IMR-90 (cell line): Measurements from ENCODE around the gene TBC1D24. TPM values are rescaled to one million over a fixed set of nuclear protein-coding genes. Genes with fewer than 3 reads are reported as not detected.

Experiments
- ATAC-seq: fragments of 200-7000 bp; cut with Tn5 transposase; 2 replicates; pipeline ENCODE4 v1.9.1; 2020; ENCODE audit warnings: low read depth, mild to moderate bottlenecking, moderate library complexity
- BruUV-seq: library from RNA; stranded (reverse); fragments of 400-500 nt; replicated peaks from 2 replicates; lab custom pipeline; 2021; lab: Mats Ljungman, UMichigan
- CTCF ChIA-PET: fragments of 300-600 bp; formaldehyde crosslinking; extraction: SDS; loops from one replicate; lab custom pipeline; 2021; ENCODE audit warnings: antibody characterized with exemption; lab: Yijun Ruan, JAX
- POLR2A ChIA-PET: fragments of 300-600 bp; sonication (Branson Sonifier 250); formaldehyde crosslinking; loops from one replicate; lab custom pipeline; 2022; ENCODE audit warnings: antibody characterized with exemption; ENCODE audit not compliant: unreplicated experiment; lab: Charles Lee
- DNase-seq: peaks from one replicate; pipeline ENCODE4 v3.0.0; 2013
- H2AFZ ChIP-seq: replicated peaks from 2 replicates; pipeline ENCODE3; 2013; ENCODE audit warnings: low read length, mild to moderate bottlenecking; ENCODE audit not compliant: poor library complexity
- H2AK5ac ChIP-seq: 2 replicates; pipeline ENCODE4 v1.6.1; 2013; ENCODE audit warnings: low read depth, low read length, inconsistent platforms
- H2AK9ac ChIP-seq: replicated peaks from 2 replicates; pipeline ENCODE3; 2013; ENCODE audit warnings: mild to moderate bottlenecking, low read depth, low read length, moderate library complexity; ENCODE audit not compliant: poor library complexity
- H2BK120ac ChIP-seq: 2 replicates; pipeline ENCODE4 v1.6.1; 2013; ENCODE audit warnings: low read depth, low read length, inconsistent platforms
- H2BK15ac ChIP-seq: 3 replicates; pipeline ENCODE4 v1.6.1; 2013; ENCODE audit warnings: low read depth, low read length, inconsistent platforms
- H2BK20ac ChIP-seq: 2 replicates; pipeline ENCODE4 v1.6.1; 2013; ENCODE audit warnings: low read depth, mild to moderate bottlenecking, inconsistent platforms, low read length, moderate library complexity
- H2BK5ac ChIP-seq: 2 replicates; pipeline ENCODE4 v1.6.1; 2013; ENCODE audit warnings: mild to moderate bottlenecking, low read depth, low read length, inconsistent platforms; ENCODE audit not compliant: poor library complexity, severe bottlenecking
- H3K14ac ChIP-seq: replicated peaks from 2 replicates; pipeline ENCODE4 v1.6.1; 2013; ENCODE audit warnings: low read depth, low read length, inconsistent platforms
- H3K18ac ChIP-seq: 2 replicates; pipeline ENCODE4 v1.6.1; 2013; ENCODE audit warnings: low read depth, low read length, control low read depth
- H3K23ac ChIP-seq: 2 replicates; pipeline ENCODE4 v1.6.1; 2013; ENCODE audit warnings: low read depth, low read length, inconsistent platforms
- H3K27ac ChIP-seq: 2 replicates; pipeline ENCODE4 v1.5.1; 2013; ENCODE audit warnings: mild to moderate bottlenecking, control low read depth, low read length; ENCODE audit not compliant: insufficient read depth
- H3K27me3 ChIP-seq: 2 replicates; pipeline ENCODE4 v1.6.1; 2013; ENCODE audit warnings: low read length; ENCODE audit not compliant: control insufficient read depth, insufficient read depth
- H3K36me3 ChIP-seq: 2 replicates; pipeline ENCODE4 v1.6.1; 2013; ENCODE audit warnings: low read length, mixed read lengths; ENCODE audit not compliant: control insufficient read depth, insufficient read depth
- H3K4ac ChIP-seq: 2 replicates; pipeline ENCODE4 v1.6.1; 2013; ENCODE audit warnings: low read depth, low read length, inconsistent platforms
- H3K4me1 ChIP-seq: 2 replicates; pipeline ENCODE4 v1.6.1; 2013; ENCODE audit warnings: low read length, mixed read lengths; ENCODE audit not compliant: control insufficient read depth, insufficient read depth
- H3K4me2 ChIP-seq: 2 replicates; pipeline ENCODE4 v1.6.1; 2013; ENCODE audit warnings: low read depth, mild to moderate bottlenecking, control low read depth, low read length, moderate library complexity
- H3K4me3 ChIP-seq: 2 replicates; pipeline ENCODE4 v1.5.1; 2013; ENCODE audit warnings: low read depth, mild to moderate bottlenecking, control low read depth, low read length, moderate library complexity; ENCODE audit not compliant: insufficient read depth
- H3K56ac ChIP-seq: 2 replicates; pipeline ENCODE4 v1.6.1; 2013; ENCODE audit warnings: low read length, inconsistent platforms; ENCODE audit not compliant: insufficient read depth; ENCODE audit errors: extremely low read depth
- H3K79me1 ChIP-seq, 2 experiments: 2 replicates each; pipeline ENCODE4 v1.6.1; 2013; ENCODE audit warnings: low read length in 2 of 2, inconsistent platforms in 1 of 2, low read depth in 1 of 2
- H3K9ac ChIP-seq: 2 replicates; pipeline ENCODE4 v1.6.1; 2013; ENCODE audit warnings: low read depth, low read length, control low read depth
- H3K9me1 ChIP-seq: 2 replicates; pipeline ENCODE4 v1.6.1; 2013; ENCODE audit warnings: low read length, inconsistent platforms; ENCODE audit not compliant: insufficient read depth
- H3K9me3 ChIP-seq: 2 replicates; pipeline ENCODE4 v1.6.1; 2013; ENCODE audit warnings: low read length; ENCODE audit not compliant: control insufficient read depth, insufficient read depth
- H4K20me1 ChIP-seq: 2 replicates; pipeline ENCODE4 v1.6.1; 2013; ENCODE audit warnings: low read length, inconsistent platforms; ENCODE audit not compliant: insufficient read depth
- H4K5ac ChIP-seq: 2 replicates; pipeline ENCODE4 v1.6.1; 2013; ENCODE audit warnings: mild to moderate bottlenecking, low read depth, low read length, control low read depth
- H4K8ac ChIP-seq, 2 experiments: 2 replicates each; pipeline ENCODE4 v1.6.1; 2013; ENCODE audit warnings: low read depth in 2 of 2, low read length in 2 of 2, control low read depth in 1 of 2, inconsistent platforms in 1 of 2
- H4K91ac ChIP-seq: 2 replicates; pipeline ENCODE4 v1.6.1; 2013; ENCODE audit warnings: low read depth, low read length, inconsistent platforms; ENCODE audit not compliant: insufficient read depth
- BHLHE40 ChIP-seq: fragments of 150-350 bp; IDR thresholded peaks from 2 replicates; pipeline ENCODE4 v1.6.1; 2016; ENCODE audit warnings: mild to moderate bottlenecking, low read depth, low read length
- CEBPB ChIP-seq: IDR thresholded peaks from 2 replicates; pipeline ENCODE4 v1.6.1; 2012; ENCODE audit warnings: low read depth, low read length, improper control_type of control experiment
- CHD1 ChIP-seq: IDR thresholded peaks from 2 replicates; pipeline ENCODE4 v1.6.1; 2012; ENCODE audit warnings: low read depth, low read length, improper control_type of control experiment
- ELK1 ChIP-seq: fragments of 150-350 bp; IDR thresholded peaks from 2 replicates; pipeline ENCODE4 v1.6.1; 2016; ENCODE audit warnings: low read depth, mild to moderate bottlenecking, low read length, moderate library complexity, borderline replicate concordance
- FOS ChIP-seq: fragments of 150-350 bp; IDR thresholded peaks from 2 replicates; pipeline ENCODE4 v1.6.1; 2016; ENCODE audit warnings: low read depth, low read length
- MXI1 ChIP-seq: IDR thresholded peaks from 2 replicates; pipeline ENCODE4 v1.6.1; 2012; ENCODE audit warnings: low read depth, mild to moderate bottlenecking, low read length, moderate library complexity, borderline replicate concordance
- NFE2L2 ChIP-seq: fragments of 150-350 bp; IDR thresholded peaks from 2 replicates; pipeline ENCODE4 v1.6.1; 2016; ENCODE audit warnings: low read depth, mild to moderate bottlenecking, low read length
- RAD21 ChIP-seq: IDR thresholded peaks from 2 replicates; pipeline ENCODE4 v1.6.1; 2012; ENCODE audit warnings: low read length, improper control_type of control experiment
- RCOR1 ChIP-seq: IDR thresholded peaks from 2 replicates; pipeline ENCODE4 v1.6.1; 2012; ENCODE audit warnings: mild to moderate bottlenecking, low read length, improper control_type of control experiment; ENCODE audit not compliant: insufficient replicate concordance
- SMC3 ChIP-seq: fragments of 150-350 bp; IDR thresholded peaks from 2 replicates; pipeline ENCODE4 v1.6.1; 2016; ENCODE audit warnings: low read depth, mild to moderate bottlenecking, antibody characterized with exemption, low read length, moderate library complexity
- USF2 ChIP-seq: fragments of 150-350 bp; IDR thresholded peaks from 2 replicates; pipeline ENCODE4 v1.6.1; 2017; ENCODE audit warnings: mild to moderate bottlenecking, antibody characterized with exemption, low read length, low read depth
- WGBS, 2 experiments: methylation state at CpG; one replicate each; pipeline versions ENCODE4 v1.1.5 to v1.1.7; 2013; ENCODE audit warnings: missing lambda C conversion rate in 2 of 2; ENCODE audit not compliant: insufficient read length in 1 of 2; ENCODE audit errors: extremely low coverage in 2 of 2; 5-methylcytosine and 5-hydroxymethylcytosine counted together
- dilution Hi-C: fragments of 300-500 bp; cut with HindIII; formaldehyde crosslinking; loops from one replicate; pipeline ENCODE4 v1.14.3; 2018; ENCODE audit warnings: low sequenced_read_pairs; ENCODE audit not compliant: unreplicated experiment
- in situ Hi-C: fragments of 300-500 bp; cut with MboI; formaldehyde crosslinking; loops from 3 replicates; pipeline ENCODE4 v1.14.3; 2019; ENCODE audit warnings: low sequenced_read_pairs, inconsistent platforms, mixed read lengths
- intact Hi-C: fragments of 100-400 bp; cut with micrococcal nuclease; formaldehyde crosslinking; loops from 2 replicates; pipeline ENCODE4 v1.10.0; 2022
- polyA plus RNA-seq, 3 experiments: library from polyadenylated mRNA; depleted of rRNA; stranded (reverse); fragments of >200 nt; gene quantifications; 2 replicates each; pipeline ENCODE4 v1.2.3, GENCODE V29; 2012; ENCODE audit warnings: low replicate concordance in 1 of 3
- total RNA-seq: library from RNA; depleted of rRNA; stranded (reverse); fragments of >200 nt; gene quantifications from 2 replicates; pipeline ENCODE4 v1.2.3, GENCODE V29; 2012
- TF ChIP-seq, protein P1 (sequence below): conservative IDR thresholded peaks from 2 replicates; pipeline ENCODE4 v1.5.1; 2012; ENCODE audit warnings: mild to moderate bottlenecking, low read depth, low read length, improper control_type of control experiment

TBC1D24 gene
- total and polyA plus RNA-seq, 2 of the 4 experiments (the other 2 are of a cell fraction), result 7.5 to 13.4 TPM

DNA sequence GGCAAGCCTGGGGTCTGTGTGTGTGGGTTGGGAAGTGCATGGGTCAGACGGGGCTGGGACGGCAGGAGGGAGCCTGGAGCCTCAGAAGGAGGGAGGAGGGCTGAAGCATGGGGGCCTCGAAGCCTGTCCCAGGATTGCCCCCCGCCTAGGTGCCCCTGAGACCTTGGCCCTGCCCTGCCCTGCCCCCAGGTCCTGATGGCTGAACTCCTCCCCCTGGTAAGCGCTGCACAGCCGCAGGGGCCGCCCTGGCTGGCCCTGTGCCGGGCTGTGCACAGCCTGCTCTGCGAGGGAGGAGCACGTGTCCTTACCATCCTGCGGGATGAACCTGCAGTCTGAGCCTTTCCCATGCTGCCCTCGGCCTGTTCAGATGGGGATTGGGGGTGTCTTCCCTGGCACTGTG lies 10.6 kb upstream of the TBC1D24 start:
- ATAC-seq (no peak), DNase-seq (no peak)
- no peak overlapping the region for H2AK9ac ChIP-seq
- no peak overlapping the region for H4K8ac ChIP-seq
- TF ChIP-seq CEBPB (no peak), NFE2L2 (no peak), FOS (no peak), BHLHE40 (no peak), RCOR1 (no peak), ELK1 (no peak), USF2 (no peak), RAD21 (no peak), CHD1 (no peak), MXI1 (no peak), SMC3 (no peak)
- TF ChIP-seq, protein P1, sequence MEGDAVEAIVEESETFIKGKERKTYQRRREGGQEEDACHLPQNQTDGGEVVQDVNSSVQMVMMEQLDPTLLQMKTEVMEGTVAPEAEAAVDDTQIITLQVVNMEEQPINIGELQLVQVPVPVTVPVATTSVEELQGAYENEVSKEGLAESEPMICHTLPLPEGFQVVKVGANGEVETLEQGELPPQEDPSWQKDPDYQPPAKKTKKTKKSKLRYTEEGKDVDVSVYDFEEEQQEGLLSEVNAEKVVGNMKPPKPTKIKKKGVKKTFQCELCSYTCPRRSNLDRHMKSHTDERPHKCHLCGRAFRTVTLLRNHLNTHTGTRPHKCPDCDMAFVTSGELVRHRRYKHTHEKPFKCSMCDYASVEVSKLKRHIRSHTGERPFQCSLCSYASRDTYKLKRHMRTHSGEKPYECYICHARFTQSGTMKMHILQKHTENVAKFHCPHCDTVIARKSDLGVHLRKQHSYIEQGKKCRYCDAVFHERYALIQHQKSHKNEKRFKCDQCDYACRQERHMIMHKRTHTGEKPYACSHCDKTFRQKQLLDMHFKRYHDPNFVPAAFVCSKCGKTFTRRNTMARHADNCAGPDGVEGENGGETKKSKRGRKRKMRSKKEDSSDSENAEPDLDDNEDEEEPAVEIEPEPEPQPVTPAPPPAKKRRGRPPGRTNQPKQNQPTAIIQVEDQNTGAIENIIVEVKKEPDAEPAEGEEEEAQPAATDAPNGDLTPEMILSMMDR, result no peak
- no peak overlapping the region for H3K14ac ChIP-seq
- H3K4me2 ChIP-seq, result no peak overlapping the region
- no peak overlapping the region for H2AK5ac ChIP-seq
- H2AFZ ChIP-seq, result no peak overlapping the region
- no peak overlapping the region for H4K91ac ChIP-seq
- H3K9ac ChIP-seq, result no peak overlapping the region
- in situ Hi-C loops, result no loop called here
- no peak overlapping the region for H2BK5ac ChIP-seq
- no peak overlapping the region for H3K4me3 ChIP-seq
- no peak overlapping the region for H3K27ac ChIP-seq
- no peak overlapping the region for H3K23ac ChIP-seq
- BruUV-seq, result no TSS peak
- peaks cover 3 to 31% of the 10 kb centered on the region in 2 experiments; a peak in 1 of 4 replicates for H3K79me1 ChIP-seq
- intact Hi-C loops, result no loop called here
- H2BK120ac ChIP-seq, result no peak overlapping the region
- 80% methylated on average over 2 of the region's 12 CpGs; no CpG with 5 or more reads in 1 of the 2 experiments for WGBS, 2 experiments
- H2BK20ac ChIP-seq, result no peak overlapping the region
- H4K5ac ChIP-seq, result no peak overlapping the region
- no peaks in the 10 kb centered on the region for H3K27me3 ChIP-seq
- no peaks in the 10 kb centered on the region; the same call in 1 of the 2 replicates for H4K20me1 ChIP-seq
- H2BK15ac ChIP-seq, result no peak overlapping the region
- H3K9me1 ChIP-seq, result peaks cover 5% of the 10 kb centered on the region
- H3K56ac ChIP-seq, result no peak overlapping the region
- ChIA-PET CTCF (no interaction called here), POLR2A (no interaction called here)
- no peaks in the 10 kb centered on the region for H3K36me3 ChIP-seq
- H3K4me1 ChIP-seq, result peaks cover 13% of the 10 kb centered on the region
- no peaks in the 10 kb centered on the region for H3K9me3 ChIP-seq
- dilution Hi-C loops, result no loop called here
- H3K18ac ChIP-seq, result no peak overlapping the region
- no peak overlapping the region for H3K4ac ChIP-seq
